Esophagus squamous epithelium (tissue), 4 donors: ENCODE data around the gene SH3PXD2A.

Source experiments
- POLR2A ChIP-seq, 4 donors: fragments of 450-650 bp; IDR thresholded peaks; one replicate each; pipeline ENCODE4 v1.6.1; 2017; ENCODE audit warnings: antibody characterized with exemption in 4 of 4, mild to moderate bottlenecking in 4 of 4, moderate library complexity in 3 of 4
- TF ChIP-seq, protein P1 (sequence below), 6 experiments: fragments of 450-650 bp in 4 of 6; fragments of 200-600 bp in 2 of 6; sonication (generic) in 2 of 6; IDR thresholded peaks; one replicate each; pipeline ENCODE4 v1.5.1; 2016 to 2019; ENCODE audit warnings: antibody characterized with exemption in 6 of 6, mild to moderate bottlenecking in 4 of 6, moderate library complexity in 4 of 6

DNA sequence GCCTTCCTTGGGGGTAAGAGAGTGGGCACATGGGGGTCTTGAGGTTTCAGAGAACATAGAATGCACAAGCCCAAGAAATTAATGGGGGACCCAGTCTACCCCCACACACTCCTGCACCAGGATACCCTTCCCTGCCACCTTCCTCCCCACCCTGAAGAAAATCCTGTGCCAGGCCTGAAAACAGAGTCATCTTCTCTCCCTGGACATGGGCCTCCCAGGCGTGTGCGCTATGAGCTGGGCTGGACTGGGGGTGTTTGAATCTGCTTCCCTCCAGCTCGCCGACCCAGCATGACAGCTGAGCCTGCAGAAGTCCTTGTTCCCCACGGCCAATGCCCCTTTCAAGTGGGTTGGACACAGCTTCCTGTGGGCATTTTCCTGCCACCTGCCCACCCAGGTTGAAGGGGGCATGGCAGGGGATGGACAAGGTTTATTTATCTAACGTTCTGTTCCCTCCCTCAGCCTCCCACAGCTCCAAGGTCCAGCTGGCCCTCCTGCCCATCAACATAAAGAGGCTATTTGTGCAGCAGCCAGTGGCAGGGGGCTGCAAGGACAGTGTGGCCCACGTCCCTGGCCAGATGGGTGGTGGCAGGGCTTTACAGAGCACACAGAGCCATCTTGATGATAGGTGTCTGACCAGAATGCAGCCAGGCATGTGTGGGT is 141.0 kb downstream of the SH3PXD2A start:
- TF ChIP-seq, protein P1, sequence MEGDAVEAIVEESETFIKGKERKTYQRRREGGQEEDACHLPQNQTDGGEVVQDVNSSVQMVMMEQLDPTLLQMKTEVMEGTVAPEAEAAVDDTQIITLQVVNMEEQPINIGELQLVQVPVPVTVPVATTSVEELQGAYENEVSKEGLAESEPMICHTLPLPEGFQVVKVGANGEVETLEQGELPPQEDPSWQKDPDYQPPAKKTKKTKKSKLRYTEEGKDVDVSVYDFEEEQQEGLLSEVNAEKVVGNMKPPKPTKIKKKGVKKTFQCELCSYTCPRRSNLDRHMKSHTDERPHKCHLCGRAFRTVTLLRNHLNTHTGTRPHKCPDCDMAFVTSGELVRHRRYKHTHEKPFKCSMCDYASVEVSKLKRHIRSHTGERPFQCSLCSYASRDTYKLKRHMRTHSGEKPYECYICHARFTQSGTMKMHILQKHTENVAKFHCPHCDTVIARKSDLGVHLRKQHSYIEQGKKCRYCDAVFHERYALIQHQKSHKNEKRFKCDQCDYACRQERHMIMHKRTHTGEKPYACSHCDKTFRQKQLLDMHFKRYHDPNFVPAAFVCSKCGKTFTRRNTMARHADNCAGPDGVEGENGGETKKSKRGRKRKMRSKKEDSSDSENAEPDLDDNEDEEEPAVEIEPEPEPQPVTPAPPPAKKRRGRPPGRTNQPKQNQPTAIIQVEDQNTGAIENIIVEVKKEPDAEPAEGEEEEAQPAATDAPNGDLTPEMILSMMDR (IDR thresholded peaks at IDR 0.05): no peak
- no peak for TF ChIP-seq POLR2A (IDR thresholded peaks at IDR 0.05)
